GM18502 (cell line): ENCODE data around the gene APCS.

Experiments used
- ATAC-seq: cut with Tn5 transposase; IDR thresholded peaks from one replicate; pipeline ENCODE4 v1.9.1; 2021; ENCODE audit warnings: mild to moderate bottlenecking; ENCODE audit not compliant: unreplicated experiment, poor library complexity

APCS gene, protein sequence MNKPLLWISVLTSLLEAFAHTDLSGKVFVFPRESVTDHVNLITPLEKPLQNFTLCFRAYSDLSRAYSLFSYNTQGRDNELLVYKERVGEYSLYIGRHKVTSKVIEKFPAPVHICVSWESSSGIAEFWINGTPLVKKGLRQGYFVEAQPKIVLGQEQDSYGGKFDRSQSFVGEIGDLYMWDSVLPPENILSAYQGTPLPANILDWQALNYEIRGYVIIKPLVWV

DNA sequence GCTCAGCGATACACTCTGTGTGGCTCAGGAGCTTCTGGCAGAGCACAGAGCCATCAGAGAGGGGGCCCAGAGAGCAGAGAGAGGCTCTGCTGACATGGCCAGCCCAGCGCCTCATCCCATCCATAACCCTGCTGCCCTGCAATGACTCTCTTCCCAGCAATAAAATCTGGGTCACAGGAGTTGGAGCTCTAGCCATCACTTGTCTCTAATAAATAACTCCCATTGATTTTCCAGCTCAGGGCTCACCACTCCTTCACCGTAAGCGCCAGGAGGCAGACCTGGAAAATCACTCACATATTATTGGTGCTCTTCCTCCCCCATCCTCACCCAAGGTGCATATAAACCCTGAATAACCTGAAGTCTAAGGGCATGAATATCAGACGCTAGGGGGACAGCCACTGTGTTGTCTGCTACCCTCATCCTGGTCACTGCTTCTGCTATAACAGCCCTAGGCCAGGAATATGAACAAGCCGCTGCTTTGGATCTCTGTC lies at the start of gene APCS:
Gene APCS, plus strand, starts transcription at position 366 of the 491 bp plus-strand sequence. Its CDS starts 96 bp downstream, at position 462.
- ATAC-seq, result no peak

DNA sequence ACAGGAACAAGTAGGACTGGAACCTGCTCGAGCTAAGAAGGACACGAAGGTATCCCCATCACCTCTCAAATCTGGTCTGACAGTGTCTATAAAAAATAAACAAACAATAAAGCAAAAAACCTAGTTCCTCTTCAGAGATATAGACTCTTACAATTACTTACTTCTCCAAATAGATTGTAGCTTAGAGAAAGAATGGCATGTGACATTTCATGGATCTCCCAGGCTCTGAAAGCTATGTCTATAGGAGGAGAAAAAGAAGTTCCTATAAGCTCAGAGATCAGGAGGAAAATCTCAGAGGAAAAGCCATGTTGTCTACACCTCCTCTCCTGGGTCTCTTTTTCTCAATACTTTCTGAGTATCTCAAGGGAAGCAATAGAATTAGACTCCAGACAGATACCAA lies 39.5 kb upstream of the APCS start:
- no peak for ATAC-seq

DNA sequence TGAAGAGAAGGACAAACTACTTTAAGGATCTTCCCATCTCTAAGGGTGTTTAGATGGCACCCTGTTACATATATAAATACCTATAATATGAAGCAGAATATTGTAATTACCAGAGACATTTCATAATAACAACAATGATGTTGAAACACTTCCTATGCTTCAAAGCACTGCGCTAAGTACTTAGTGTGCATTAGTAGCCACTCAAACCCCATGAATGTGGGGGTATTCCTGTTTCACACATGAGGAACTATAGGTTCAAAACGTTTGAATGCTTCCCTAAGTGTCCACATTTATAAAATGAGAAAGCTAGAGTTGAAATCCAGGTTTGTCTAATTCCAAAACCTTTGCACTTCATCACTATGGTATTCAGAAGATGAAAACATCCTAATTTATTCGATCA lies 33.4 kb upstream of the APCS start:
- no peak for ATAC-seq

DNA sequence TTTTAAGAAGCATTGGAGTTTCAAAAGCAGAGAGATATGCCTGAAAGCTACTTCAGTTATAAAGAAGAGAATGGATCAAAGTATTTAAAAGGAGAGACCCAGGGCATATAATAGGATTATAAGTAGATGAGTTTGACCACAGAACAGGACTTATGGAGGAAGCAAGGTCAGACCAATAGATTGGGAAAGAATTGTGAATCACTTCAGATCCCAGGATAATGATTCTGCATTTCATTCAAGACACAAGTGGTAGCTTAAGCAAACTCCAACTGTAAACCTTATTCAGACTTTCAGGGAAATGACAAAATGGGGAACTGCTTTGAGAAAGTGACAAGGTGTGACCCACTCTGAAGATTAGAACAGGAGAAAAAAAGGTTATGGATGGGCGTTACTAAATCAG lies 32.9 kb upstream of the APCS start:
- no peak for ATAC-seq

DNA sequence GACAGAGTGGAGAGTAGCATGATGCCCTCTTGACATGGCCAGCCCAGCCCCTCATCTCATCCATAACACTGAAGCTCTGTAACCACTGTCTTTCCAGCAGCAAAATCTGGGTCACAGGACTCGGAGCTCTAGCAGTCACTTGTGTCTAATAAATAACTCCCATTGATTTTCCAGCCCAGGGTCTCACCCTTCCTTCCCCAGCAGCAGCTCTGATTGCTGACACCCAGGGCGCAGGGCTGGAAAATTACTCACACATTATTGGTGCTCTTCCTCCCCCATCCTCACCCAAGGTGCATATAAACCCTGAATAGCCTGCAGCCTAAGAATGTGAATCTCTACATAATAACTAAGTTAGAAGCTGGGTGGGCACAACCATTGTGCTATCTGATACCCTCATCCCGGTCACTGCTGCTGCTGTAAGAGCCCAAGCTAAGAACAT lies 30.7 kb upstream of the APCS start:
- no peak for ATAC-seq

DNA sequence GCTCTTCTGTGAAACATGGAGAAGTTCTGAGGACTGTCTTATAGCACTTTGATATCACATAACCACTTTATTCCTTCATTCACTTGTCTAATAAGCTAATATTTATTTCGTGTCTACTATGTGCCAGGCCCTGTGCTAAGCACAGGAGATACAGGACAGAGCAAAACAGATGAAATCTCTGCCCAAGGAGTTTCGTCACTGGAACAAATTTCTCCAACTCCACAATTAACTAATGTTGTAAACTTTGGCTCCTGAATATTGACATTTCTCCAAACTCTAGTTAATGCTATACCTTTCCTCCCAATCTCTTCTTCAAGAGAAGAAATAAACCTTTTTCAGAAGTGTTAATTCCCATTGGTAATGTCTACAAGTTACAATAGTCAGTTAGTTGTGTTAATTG lies 27.0 kb upstream of the APCS start:
- no peak for ATAC-seq

DNA sequence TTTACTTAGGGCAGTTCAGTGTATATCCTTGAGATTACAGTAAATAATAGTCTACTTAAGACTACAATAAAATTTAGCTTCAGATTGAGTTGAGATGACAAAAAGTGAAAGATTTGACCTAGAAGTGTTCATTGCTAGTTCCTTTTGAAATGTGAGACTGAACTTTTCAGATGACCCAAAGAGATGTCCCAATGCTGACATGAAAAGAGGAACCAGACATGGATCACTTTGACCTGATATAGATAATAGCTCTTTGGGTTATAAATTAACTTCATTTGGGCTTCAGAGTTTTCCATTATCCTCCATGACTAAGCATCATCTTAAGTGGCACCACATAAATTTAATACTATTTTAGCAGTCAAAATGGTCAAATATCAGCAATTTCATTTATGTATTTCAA lies 26.1 kb upstream of the APCS start:
- no peak for ATAC-seq

DNA sequence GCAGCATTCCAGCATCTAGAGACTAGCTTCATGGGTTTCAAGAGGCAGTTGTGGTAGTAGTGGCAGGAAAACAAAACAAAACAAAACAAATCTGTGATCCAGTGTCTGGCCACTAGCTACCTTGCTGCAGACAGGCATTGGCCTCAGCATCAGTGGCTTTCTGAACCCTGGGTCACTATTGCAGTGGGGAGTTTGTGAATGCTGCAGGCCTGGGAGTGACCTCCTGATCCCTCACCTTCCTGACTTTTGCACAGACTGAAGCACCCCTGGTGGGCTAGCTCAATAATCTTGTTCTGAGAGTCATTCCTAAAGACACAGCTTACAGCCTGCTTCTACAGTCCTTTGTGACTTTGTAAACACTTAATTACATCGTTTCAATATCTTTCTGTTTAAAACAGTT lies 24.9 kb upstream of the APCS start:
- ATAC-seq, result no peak

DNA sequence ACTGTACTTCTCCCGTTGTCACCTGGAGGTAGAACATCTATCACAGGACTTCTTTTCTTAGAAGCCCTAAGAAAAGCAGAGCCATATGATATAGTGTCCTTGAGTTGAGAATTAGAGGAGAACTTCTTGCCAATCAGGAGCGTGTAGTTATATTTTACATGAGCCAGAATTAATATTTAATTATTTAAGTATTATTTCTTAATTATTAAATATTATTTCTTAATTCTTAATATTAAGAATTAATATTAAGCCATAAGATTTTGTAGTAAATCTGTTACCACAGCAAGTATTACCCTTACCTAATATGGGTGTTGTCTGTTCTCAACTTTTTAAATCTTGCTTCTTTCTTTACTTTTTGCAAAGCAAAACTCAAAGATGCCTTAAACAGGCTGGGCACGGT lies 10.2 kb upstream of the APCS start:
- no peak for ATAC-seq

DNA sequence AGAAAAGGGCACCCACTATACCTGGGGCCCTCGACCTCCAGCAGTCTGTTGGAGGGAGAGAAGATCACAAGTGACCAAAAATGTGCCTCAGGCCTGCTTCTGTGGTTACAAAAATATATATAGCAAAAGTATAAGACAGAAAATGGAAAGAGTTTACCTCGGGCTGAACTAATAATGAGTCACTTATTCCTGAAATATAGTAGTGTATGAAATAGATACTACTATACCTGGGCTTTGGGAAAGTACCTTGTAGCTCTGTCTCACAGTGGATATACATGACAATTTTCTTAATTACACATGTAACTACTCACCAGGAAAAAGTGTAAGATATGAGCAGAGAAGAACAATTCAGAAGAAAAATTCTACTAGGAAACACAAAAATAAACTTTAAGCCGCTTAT lies 7.3 kb upstream of the APCS start:
- ATAC-seq, result peak; percentile 70

DNA sequence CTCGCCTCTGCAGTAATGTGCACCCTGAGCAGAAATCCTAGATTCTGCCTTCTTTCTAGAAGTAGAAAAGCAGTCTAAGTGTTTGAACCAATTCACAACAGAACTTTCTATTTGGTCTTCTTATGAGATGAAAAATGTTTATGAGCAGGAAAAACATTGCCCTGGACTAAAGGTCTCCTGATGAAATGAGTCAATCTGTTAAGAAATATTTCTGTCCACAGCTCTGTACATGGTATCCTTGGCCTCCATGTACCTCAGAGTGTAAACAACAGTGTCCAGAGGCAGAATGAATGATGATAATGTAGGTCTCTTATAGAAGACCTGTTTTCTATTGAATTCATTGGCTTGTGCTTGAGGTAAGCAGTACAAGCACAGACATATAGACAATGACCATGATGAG lies 6.2 kb upstream of the APCS start:
- ATAC-seq, result no peak

DNA sequence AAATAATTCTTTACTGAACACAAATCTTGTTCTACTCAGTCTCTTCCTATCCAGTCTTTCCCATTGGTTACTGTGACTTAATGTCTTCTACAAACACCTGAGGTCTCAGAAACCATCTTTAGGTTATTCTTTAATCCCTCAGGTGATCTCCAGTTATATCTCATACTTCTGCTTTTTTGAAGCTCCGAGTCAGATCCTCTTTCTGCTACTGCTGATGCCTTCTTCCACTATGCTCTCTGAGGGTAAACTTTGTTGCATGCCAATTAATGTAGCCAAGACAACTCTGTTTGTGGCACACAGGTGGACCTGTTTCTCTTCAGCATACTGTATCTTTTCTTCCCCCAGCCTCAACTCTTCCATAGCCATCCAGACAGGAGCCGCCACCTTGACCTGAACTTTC lies 3.1 kb upstream of the APCS start:
- no peak for ATAC-seq

DNA sequence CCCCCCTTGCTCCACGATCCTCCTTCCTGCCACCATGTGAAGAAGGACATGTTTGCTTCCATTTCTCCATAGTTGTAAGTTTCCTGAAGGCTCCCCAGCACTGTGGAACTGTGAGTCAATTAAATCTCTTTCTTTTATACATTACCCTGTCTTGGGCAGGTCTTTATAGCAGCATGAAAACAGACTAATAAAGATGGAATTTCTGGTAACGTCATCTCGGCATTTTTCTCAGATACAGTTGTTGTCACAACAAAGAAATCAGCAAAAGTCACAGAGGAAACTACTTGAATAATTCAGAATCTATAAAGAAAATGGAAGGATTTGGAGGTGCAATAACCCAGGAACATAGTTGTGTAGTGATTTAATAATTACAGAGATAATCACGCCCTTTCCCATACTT lies 4.4 kb downstream of the APCS start:
- no peak for ATAC-seq

DNA sequence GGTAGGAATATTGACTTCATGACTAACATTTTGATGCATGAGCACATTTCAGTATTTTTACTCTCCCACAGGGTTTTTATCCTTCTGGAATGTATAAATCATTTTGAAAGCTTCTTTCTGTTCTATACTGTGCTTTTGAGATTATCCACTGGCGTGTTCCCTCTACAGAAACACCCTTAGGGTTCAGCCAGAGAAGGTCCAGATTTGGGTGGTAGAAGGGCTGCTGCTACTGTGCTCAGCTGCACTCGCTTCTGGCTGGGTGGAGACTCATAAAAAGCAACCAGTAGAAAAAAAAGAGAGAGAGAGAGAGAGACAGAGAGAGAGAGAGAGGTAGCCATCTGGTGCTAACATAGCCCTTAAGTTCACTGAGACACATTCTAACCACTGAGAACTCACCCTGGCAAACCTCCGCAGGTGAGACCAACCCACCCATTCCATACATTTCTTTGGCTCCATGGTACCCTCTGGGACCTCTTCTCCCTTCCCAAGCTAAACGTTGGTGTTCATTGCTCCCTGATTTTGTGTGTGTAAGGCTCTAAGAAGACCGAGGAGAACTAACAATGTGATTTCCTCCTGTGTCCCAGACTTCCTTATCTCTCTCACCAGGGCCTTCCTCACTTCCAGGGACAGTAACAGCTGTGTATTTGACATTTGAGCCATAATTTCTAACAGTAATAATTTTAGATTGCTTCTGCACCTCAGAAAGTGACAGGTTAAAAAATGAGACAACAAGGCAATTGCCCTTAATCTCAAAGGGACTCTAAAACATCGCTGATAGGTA lies 7.2 kb downstream of the APCS start:
- ATAC-seq, result no peak

DNA sequence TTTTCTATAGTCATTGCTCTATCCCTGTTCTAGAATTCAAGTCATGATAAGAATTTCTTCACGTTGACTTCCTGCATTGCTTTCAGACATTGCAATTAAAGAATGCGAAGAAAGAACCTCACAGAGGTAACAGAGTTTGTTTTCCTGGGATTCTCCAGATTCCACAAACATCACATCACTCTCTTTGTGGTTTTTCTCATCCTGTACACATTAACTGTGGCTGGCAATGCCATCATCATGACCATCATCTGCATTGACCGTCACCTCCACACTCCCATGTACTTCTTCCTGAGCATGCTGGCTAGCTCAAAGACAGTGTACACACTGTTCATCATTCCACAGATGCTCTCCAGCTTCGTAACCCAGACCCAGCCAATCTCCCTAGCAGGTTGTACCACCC lies 10.6 kb downstream of the APCS start:
- ATAC-seq, result no peak

DNA sequence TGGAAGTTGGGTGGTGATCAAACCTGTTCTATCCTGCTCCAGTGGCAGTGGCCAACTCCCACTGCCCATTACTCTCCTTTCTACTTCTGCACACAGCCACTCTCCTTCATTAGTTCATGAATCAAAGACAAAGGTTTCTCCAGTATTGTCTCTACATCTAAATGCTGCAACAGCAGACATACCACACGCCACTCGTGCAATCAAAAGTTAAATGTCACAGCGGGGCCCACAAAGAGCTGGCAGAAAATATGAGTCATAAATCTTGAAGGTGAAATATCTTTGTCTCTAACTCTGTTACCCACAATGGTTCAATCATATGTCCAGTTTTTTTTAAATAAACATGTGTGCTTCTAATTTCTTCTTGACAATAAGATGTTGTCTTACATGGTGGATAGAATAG lies 13.3 kb downstream of the APCS start:
- no peak for ATAC-seq

DNA sequence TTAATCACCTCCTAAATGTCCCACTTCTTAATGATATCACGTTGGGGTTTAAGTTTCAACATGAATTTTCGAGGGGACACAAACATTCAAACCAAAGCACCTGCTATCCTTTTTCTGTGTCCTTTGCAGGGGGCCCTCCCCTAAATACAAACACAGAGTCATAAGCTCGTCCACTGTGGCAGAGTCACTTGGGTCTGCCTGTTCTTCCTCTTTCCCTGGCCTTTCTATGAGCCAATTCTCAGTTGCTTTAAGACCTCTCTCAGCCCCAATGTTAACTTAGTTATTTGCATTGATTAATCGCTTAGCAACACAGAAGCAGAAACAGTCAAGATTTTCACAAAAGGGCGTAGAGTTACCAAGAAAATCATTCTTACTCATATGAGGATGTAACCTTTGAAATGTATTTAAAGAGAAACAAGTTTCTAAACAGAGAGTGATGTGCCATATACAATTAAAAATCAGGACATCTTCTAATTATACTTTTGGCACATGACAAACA lies 14.9 kb downstream of the APCS start:
- no peak for ATAC-seq

DNA sequence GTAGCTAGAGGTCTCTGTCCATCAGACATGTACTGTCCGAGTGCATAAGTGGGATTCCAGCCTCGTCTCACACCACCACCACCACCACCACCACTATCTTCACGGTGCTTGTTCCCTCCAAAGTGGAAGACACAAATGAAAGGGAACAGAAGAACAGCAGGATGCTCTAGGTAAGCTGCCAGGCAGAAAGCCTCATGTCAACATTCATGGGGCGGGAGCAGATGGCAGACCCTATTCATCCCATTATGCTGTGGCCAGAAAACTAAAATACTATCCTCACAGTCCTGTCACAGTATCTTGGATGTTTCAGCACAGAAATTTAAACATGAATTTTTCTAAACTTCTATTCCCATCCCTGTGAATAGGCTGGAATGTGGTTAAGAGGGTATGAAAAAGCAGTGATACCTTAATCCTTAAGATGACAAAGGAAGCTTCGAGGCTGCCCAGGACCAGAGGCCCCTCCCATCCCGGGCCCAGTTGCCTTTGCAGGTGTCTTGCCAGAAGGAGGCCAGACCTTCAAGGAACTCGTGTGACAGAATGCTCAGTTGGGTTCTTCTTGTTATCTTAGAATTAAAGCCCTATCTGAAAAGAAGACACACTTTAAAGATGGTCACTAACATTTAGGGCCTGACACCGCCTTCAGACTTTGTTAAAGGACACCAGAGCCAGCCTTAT lies 24.7 kb downstream of the APCS start:
- no peak for ATAC-seq

DNA sequence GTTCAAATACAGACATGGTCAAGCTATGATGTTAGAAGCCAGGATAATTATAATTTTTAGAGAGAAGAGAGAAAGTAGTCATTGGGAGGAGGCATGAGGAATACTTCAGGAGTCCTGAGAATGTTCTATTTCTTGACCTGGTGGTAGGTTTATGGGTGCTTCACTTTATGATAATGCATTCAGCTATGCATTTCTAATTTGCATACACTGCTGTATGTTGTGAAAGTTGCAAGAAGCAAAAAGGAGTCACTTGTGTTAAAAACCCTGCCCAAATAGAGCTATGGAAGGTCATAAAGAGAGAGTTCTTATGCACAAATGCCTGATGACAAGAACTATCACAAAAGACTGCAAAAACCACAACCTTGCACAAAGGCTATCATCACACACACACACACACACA lies 45.3 kb downstream of the APCS start:
- ATAC-seq, result no peak
